Activated CD4-positive, alpha-beta memory T cell treated with anti-CD3 and anti-CD28 coated beads for 36 hours (primary cell): Measurements from ENCODE around the gene MICALL1. TPM values are rescaled to one million over a fixed set of nuclear protein-coding genes. Genes with fewer than 3 reads are reported as not detected.

Experiments
- CTCF ChIA-PET: fragments of 350-600 bp; sonication (Branson Sonifier 250); formaldehyde crosslinking; loops from one replicate; lab custom pipeline; 2021; ENCODE audit warnings: antibody characterized with exemption, inconsistent platforms; lab: Charles Lee
- POLR2A ChIA-PET: fragments of 350-600 bp; sonication (Branson Sonifier 250); formaldehyde crosslinking; loops from one replicate; lab custom pipeline; 2021; ENCODE audit warnings: antibody characterized with exemption; lab: Charles Lee
- DNase-seq: peaks from one replicate; pipeline ENCODE4 v3.0.0-alpha.2; 2020
- H3K27ac Mint-ChIP-seq: one replicate; pipeline ENCODE4 v1.8.0; 2021; ENCODE audit warnings: mixed read lengths
- H3K27me3 Mint-ChIP-seq: one replicate; pipeline ENCODE4 v1.8.0; 2021; ENCODE audit warnings: mixed read lengths
- H3K36me3 Mint-ChIP-seq: one replicate; pipeline ENCODE4 v1.8.0; 2021; ENCODE audit warnings: mixed read lengths
- H3K4me1 Mint-ChIP-seq: one replicate; pipeline ENCODE4 v1.8.0; 2021; ENCODE audit warnings: low read depth, mixed read lengths
- H3K4me3 Mint-ChIP-seq: one replicate; pipeline ENCODE4 v1.8.0; 2021; ENCODE audit warnings: mild to moderate bottlenecking, mixed read lengths
- H3K9me3 Mint-ChIP-seq: one replicate; pipeline ENCODE4 v1.8.0; 2021; ENCODE audit warnings: mixed read lengths
- intact Hi-C: fragments of 100-400 bp; cut with micrococcal nuclease; formaldehyde crosslinking; loops from one replicate; pipeline ENCODE4 v1.15.1; 2023
- total RNA-seq, 2 experiments: library from RNA; stranded (reverse); gene quantifications; one replicate each; pipeline ENCODE4 v1.2.3, GENCODE V29; 2021

Gene MICALL1
- total RNA-seq, 2 experiments from 2014 or later = 18.4 to 19.1 TPM

DNA sequence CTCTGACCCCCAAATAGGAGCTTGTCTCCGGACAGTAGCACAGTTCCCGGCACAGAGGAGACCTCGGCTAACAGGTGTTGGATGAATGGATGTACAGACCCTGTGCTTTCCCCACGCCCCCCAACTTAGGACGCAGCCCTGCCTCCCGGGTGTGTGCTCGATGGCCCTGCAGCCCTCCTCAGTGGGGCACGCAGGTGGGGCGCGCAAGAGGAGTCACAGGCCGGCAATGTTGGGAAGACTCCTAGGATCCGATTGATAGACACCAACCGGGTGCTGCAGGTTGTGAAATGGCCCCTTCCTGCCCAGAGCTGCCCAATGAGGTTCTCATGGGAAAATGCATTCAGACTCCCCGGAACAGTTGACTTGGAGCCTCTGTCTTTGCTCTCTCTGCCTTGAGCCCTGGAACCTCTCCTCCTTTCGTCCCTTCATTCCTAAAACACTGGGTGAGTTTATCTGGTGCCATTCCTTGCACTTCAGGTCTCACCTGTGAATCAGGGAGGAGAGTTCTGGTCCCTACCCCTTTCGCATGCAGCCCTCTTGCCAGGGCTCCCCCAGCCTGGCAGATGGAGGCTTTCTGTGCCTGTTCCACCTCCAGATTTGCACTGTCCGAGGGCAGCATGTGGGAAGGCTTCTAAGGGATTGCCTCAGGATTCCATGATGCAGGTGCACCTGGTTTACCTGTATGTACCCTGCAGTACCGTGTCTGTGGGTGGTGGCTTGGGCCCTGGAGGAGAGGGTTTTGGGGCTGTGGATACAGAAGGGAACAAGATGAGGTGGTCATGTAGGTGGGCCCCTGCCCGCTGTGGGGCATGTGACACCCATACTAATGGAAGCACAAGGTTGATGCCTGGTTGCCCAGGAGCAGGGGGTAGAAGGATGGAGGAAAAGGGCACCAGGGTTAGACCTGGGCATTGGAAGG is 1.2 kb downstream of the MICALL1 start:
- intact Hi-C loops = no loop called here
- ChIA-PET CTCF (interaction anchor here (1.0 to 2.0 kb wide), 3 partner anchors 27 to 145 kb away, joined by 3 to 8 read pairs (median 5); no protein-coding TSS in a partner anchor), POLR2A (interaction anchor here (0.6 to 1.8 kb wide), 2 partner anchors 11 to 394 kb away, joined by 3 to 10 read pairs; no protein-coding TSS in a partner anchor)
- Mint-ChIP-seq H3K27me3 (no peaks in the 10 kb centered on the region), H3K36me3 (no peaks in the 10 kb centered on the region), H3K9me3 (no peaks in the 10 kb centered on the region), H3K27ac (peak overlapping the region; percentile 56), H3K4me1 (peaks cover 38% of the 10 kb centered on the region), H3K4me3 (peak overlapping the region; percentile 75)
- no peak for DNase-seq

DNA sequence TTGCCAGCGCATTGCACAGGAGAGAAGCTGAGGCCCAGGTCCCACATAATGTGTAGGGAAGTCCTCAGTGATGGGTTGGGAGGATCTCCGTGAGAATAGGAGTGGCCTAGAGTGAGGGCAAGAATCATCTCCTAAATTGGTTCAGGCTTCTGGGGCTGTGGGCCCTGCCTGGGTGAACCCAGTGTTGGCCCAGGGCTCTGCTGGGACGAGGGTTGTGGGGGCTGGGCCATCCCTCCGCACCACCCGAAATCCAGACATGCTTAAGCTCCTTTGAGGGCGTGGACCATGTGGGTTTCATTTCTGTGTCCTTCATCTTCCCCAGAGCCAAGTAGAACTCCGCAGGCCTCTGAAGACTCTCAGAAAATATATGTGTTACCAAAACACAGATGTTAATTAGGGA is 3.7 kb downstream of the MICALL1 start:
- H3K4me3 Mint-ChIP-seq = no peak overlapping the region
- peaks cover 3% of the 10 kb centered on the region for H3K36me3 Mint-ChIP-seq
- no peaks in the 10 kb centered on the region for H3K9me3 Mint-ChIP-seq
- DNase-seq = no peak
- intact Hi-C loops = no loop called here
- CTCF ChIA-PET = no interaction called here
- H3K4me1 Mint-ChIP-seq = peaks cover 40% of the 10 kb centered on the region
- no peak overlapping the region for H3K27ac Mint-ChIP-seq
- POLR2A ChIA-PET = no interaction called here
- H3K27me3 Mint-ChIP-seq = no peaks in the 10 kb centered on the region

DNA sequence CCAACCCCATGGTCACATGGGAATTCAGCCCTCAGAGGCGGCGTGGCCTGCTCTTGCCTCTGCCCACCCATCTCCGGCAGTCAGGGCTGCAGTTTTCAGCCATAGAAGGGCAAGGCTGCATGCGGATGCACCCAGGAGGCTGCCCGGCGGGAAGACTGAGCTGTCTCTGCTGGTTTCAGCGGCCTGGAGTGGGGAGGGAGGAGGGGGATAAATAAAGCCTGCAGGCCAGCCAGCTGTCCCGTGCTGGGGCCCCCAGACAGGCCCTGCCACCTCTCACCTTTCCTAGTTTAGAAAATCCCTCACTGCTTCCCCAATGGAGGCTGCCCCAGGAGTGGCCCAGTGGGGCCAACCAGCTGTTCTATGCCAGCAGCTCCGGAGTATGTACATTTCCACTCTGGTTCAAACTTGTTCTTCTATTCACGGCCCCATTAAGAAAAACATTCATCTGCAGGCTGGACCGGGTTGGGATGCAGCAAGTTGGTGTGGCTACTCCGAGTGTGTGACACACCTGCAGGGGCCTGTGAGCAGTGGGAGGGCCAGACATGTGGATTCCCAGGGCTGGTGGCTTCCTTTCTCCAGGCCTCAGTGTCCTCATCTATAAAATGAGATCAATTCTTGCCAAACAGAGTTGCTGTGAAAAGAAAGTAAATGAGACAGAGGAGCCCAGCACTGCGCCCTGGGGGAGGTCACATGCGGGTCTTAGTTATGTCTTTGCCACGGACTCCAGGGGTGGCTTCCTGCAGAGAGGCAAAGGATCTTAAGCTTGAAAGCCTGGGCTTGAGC is 5.0 kb downstream of the MICALL1 start:
- no peak overlapping the region for H3K4me3 Mint-ChIP-seq
- no peaks in the 10 kb centered on the region for H3K9me3 Mint-ChIP-seq
- ChIA-PET CTCF (no interaction called here), POLR2A (no interaction called here)
- peaks cover 3% of the 10 kb centered on the region for H3K36me3 Mint-ChIP-seq
- intact Hi-C loops = no loop called here
- H3K27me3 Mint-ChIP-seq = no peaks in the 10 kb centered on the region
- DNase-seq = no peak
- no peak overlapping the region for H3K27ac Mint-ChIP-seq
- H3K4me1 Mint-ChIP-seq = peaks cover 32% of the 10 kb centered on the region

DNA sequence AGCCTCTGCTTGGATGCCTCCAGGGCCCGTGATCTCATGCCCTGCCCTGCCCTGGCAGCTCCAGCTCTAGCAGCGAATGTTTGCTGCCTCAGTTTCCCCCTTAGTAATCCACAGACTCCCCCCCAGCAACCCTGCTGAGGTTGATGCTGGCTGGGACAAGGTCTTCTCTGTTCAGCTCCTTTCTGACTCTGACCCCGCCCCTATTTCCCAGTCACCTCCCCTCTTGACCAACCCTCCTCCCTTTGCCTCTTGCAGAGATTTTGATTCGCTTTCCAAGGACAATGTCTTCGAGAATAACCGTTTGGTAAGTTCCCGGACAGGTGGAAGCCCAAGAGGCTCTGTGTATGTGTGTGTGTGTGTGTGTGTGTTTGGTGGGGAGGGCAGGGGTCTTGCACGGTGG is 5.6 kb downstream of the MICALL1 start:
- POLR2A ChIA-PET = no interaction called here
- no peak overlapping the region for H3K27ac Mint-ChIP-seq
- H3K4me3 Mint-ChIP-seq = no peak overlapping the region
- H3K9me3 Mint-ChIP-seq = no peaks in the 10 kb centered on the region
- peaks cover 32% of the 10 kb centered on the region for H3K4me1 Mint-ChIP-seq
- no peaks in the 10 kb centered on the region for H3K27me3 Mint-ChIP-seq
- intact Hi-C loops = no loop called here
- peaks cover 3% of the 10 kb centered on the region for H3K36me3 Mint-ChIP-seq
- DNase-seq = no peak
- CTCF ChIA-PET = no interaction called here

DNA sequence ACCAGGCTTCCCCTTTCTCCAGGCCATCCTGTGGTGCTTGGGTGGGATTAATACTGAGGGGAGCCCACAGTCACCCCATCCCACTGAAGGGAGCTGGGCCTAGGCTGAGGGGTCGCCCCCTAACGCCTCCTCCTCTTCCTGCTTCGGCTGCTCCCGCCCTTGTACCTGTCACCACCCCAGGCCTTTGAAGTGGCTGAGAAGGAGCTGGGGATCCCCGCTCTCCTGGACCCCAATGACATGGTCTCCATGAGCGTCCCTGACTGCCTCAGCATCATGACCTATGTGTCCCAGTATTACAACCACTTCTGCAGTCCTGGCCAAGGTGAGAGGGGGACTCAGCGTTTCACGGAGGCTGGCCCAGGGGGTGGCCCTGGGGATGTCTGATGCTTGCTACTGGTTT is 6.1 kb downstream of the MICALL1 start:
- Mint-ChIP-seq H3K27me3 (no peaks in the 10 kb centered on the region), H3K4me1 (peaks cover 32% of the 10 kb centered on the region), H3K36me3 (peaks cover 3% of the 10 kb centered on the region), H3K27ac (no peak overlapping the region), H3K9me3 (no peaks in the 10 kb centered on the region), H3K4me3 (no peak overlapping the region)
- DNase-seq = no peak
- intact Hi-C loops = no loop called here
- CTCF ChIA-PET = no interaction called here
- POLR2A ChIA-PET = no interaction called here

DNA sequence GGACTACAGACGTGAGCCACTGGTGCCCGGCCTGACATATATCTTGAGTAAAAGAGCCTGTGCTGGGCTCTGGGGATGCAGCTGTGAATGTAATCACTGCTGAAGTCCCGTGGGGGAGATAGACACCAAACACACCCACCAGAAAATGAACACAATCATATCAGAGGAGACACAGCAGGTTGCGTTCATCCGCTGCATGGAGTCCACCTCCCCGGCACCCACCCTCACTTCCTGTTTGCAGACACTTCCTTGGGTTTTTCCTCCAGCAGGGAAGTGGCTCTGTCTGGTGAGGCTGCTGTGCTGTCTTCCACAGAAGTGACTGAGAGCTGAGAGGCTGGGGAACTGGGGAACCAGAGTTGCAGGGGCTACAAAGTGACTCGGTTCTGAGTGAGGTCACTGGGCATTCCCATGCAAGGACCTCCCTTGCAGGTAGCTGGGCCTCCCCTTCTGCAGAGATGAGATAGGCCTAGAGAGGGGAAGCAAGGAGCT is 7.2 kb downstream of the MICALL1 start:
- ChIA-PET CTCF (interaction anchor here (1.0 to 1.1 kb wide), 2 partner anchors 16 to 48 kb away, joined by 3 to 4 read pairs; no protein-coding TSS in a partner anchor), POLR2A (no interaction called here)
- Mint-ChIP-seq H3K4me1 (peaks cover 23% of the 10 kb centered on the region), H3K36me3 (peaks cover 3% of the 10 kb centered on the region), H3K27me3 (no peaks in the 10 kb centered on the region), H3K9me3 (no peaks in the 10 kb centered on the region), H3K27ac (peak overlapping the region; percentile 2), H3K4me3 (no peak overlapping the region)
- no peak for DNase-seq
- intact Hi-C loops = no loop called here

DNA sequence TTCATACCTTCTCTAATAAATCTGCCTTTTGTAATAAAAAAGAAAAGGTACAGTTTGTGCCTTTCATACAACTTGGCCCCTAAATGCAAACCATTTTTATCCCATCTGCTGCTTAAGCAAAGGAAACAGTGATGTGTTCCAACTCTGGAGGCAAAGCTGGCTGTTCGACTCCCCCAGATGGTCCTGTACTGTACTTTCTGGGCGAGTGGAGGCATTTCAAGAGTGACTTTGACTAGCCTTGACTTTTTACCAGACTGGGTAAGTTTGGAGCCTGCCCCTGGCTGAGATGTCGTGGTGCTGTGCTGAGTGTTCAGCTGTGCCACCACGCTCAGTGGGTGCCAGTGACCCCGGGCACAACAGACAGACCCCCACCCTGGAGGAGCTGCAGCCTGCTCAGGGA is 10.2 kb downstream of the MICALL1 start:
- intact Hi-C loops = no loop called here
- peaks cover 16% of the 10 kb centered on the region for H3K4me1 Mint-ChIP-seq
- no peak overlapping the region for H3K4me3 Mint-ChIP-seq
- no peaks in the 10 kb centered on the region for H3K27me3 Mint-ChIP-seq
- H3K27ac Mint-ChIP-seq = no peak overlapping the region
- ChIA-PET CTCF (interaction anchor here (1.0 to 1.6 kb wide), 4 partner anchors 11 to 136 kb away, joined by 3 to 4 read pairs (median 4); partner anchors contain the start of gene MICALL1), POLR2A (no interaction called here)
- no peaks in the 10 kb centered on the region for H3K9me3 Mint-ChIP-seq
- peaks cover 7% of the 10 kb centered on the region for H3K36me3 Mint-ChIP-seq
- DNase-seq = no peak

DNA sequence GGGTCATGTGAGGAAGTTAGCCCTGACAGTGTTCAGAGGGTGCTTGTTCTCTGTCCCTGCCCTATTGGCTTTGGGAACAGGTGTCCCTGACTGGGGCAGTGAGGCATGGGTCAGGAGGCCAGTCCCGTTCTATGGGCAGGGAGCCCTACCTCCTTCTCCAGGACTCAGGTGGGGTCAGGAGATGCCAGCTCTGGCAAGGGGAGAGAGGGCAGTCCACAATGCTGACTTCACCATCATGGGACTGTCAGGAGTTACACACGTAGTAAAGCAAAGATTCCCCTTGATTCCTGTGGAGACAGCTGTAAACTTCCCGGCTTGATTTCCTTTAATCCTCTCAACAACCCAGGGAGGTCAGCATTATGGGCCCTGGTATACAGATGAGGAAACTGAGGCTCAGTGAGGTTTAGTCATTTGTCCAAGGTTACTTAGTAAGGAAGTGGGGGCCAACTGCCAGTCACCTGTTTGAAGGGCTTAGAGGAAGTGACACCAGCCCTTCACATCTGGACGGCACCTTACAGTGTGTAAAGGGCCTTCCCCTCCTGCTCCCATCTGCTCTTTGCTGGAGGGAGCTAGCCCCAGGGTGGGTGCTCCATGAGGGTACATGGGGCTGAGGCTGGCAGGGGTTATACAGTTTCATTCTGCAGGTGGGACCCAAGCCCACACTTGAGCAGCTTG is 11.9 kb downstream of the MICALL1 start:
- H3K36me3 Mint-ChIP-seq = peaks cover 7% of the 10 kb centered on the region
- no peaks in the 10 kb centered on the region for H3K27me3 Mint-ChIP-seq
- H3K4me1 Mint-ChIP-seq = peaks cover 5% of the 10 kb centered on the region
- no peak overlapping the region for H3K27ac Mint-ChIP-seq
- H3K9me3 Mint-ChIP-seq = no peaks in the 10 kb centered on the region
- POLR2A ChIA-PET = no interaction called here
- no peak for DNase-seq
- H3K4me3 Mint-ChIP-seq = no peak overlapping the region
- intact Hi-C loops = no loop called here
- CTCF ChIA-PET = no interaction called here

DNA sequence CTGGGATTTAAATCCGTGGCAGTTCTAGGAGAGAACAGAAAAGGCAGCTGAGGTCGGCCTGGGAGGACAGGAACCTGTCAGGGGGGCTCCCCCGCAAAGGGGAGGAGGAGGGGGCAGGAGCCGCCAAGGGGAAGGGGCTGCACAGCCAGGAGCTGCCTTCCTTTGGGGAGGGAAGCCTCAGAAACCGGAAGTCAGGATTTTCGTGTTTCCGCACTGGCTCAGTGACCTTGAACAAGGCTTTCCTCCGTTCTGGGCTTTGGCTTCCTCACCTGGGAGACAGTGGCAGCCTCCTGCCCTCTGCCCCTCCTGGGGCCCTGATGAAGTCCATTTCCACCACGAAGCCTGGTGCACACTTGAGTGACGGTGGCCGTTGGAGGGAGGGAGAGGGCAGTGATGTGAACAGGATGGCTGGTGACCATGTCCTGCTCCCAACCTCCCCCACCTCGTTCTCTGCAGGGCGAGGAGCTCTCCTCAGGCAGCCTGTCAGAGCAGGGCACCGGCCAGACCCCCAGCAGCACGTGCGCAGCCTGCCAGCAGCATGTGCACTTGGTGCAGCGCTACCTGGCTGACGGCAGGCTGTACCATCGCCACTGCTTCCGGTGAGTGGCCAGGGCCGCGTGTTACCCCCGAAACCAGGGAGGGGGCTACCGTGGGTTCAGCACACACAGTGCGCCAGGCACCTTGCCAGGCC is 12.6 kb downstream of the MICALL1 start:
- Mint-ChIP-seq H3K4me3 (no peak overlapping the region), H3K36me3 (peaks cover 4% of the 10 kb centered on the region), H3K4me1 (peaks cover 5% of the 10 kb centered on the region), H3K27me3 (no peaks in the 10 kb centered on the region), H3K9me3 (no peaks in the 10 kb centered on the region), H3K27ac (no peak overlapping the region)
- intact Hi-C loops = no loop called here
- DNase-seq = no peak
- CTCF ChIA-PET = no interaction called here
- POLR2A ChIA-PET = no interaction called here

DNA sequence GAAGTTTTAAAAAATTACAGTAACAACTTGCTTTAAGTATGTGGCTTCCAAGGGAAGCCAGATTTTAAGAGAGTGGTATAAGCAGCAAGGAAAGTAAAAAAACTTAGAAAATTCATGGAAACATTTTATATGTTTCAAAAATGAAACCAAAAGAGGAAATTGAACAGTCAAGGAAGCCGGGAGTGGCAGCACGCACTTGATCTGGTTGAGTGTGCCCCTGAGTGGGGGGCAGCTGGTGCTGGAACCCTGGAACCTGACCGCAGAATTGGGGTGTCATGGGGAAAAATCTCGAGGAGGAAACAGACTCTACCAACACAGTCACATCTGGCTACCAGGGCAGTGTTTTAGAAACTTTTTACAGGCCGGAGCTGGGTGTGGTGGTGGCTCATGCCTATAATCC is 14.0 kb downstream of the MICALL1 start:
- H3K27ac Mint-ChIP-seq = peak overlapping the region; percentile 76
- peaks cover 5% of the 10 kb centered on the region for H3K4me1 Mint-ChIP-seq
- peak overlapping the region; percentile 34 for H3K4me3 Mint-ChIP-seq
- no peaks in the 10 kb centered on the region for H3K27me3 Mint-ChIP-seq
- POLR2A ChIA-PET = interaction anchor here (0.7 kb wide), 1 partner anchor 82 kb away, joined by 4 read pairs; no protein-coding TSS in a partner anchor
- H3K9me3 Mint-ChIP-seq = no peaks in the 10 kb centered on the region
- intact Hi-C loops = no loop called here
- no peak for DNase-seq
- peaks cover 4% of the 10 kb centered on the region for H3K36me3 Mint-ChIP-seq
- CTCF ChIA-PET = interaction anchor here (0.6 kb wide), 1 partner anchor 108 kb away, joined by 3 read pairs; no protein-coding TSS in a partner anchor

DNA sequence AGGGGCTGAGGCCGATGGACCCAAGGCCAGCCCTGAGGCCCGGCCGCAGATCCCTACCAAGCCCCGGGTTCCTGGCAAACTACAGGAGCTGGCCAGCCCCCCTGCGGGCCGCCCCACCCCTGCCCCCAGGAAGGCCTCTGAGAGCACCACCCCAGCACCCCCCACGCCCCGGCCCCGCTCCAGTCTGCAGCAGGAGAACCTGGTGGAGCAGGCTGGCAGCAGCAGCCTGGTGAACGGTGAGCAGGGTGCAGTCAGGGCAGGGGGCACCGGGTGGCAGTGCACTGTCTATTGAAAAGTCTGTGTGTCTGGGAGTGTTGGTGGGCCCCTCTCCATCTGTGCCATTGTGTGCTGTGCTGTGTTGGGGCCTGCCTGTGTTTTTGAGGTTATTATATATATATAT is 16.1 kb downstream of the MICALL1 start:
- ChIA-PET POLR2A (no interaction called here), CTCF (interaction anchor here (1.2 kb wide), 1 partner anchor 12 kb away, joined by 4 read pairs; no protein-coding TSS in a partner anchor)
- Mint-ChIP-seq H3K27me3 (no peaks in the 10 kb centered on the region), H3K27ac (no peak overlapping the region), H3K36me3 (peaks cover 4% of the 10 kb centered on the region), H3K4me1 (peaks cover 5% of the 10 kb centered on the region), H3K4me3 (no peak overlapping the region), H3K9me3 (no peaks in the 10 kb centered on the region)
- intact Hi-C loops = no loop called here
- DNase-seq = no peak
